WTC11 (cell line): ENCODE data around the gene HECTD4. TPM values are rescaled to one million over a fixed set of nuclear protein-coding genes. Genes with fewer than 3 reads are reported as not detected.
A peak's percentile ranks its signal among the peaks of the same experiment; 100 is the strongest.

ENCODE experiments used
- ATAC-seq: fragments of 200-7000 bp; cut with Tn5 transposase; 2 replicates; pipeline ENCODE4 v1.10.0; 2021; ENCODE audit warnings: mild to moderate bottlenecking, moderate library complexity
- CTCF ChIA-PET: fragments of 300-600 bp; sonication (Branson Sonifier 250); formaldehyde crosslinking; loops from one replicate; lab custom pipeline; 2021; ENCODE audit warnings: antibody characterized with exemption; lab: Charles Lee
- POLR2A ChIA-PET: fragments of 350-600 bp; sonication (Branson Sonifier 250); formaldehyde crosslinking; loops from one replicate; lab custom pipeline; 2021; ENCODE audit warnings: antibody characterized with exemption; lab: Charles Lee
- DNase-seq: peaks from one replicate; pipeline ENCODE4 v3.0.0; 2021; ENCODE audit warnings: low spot score
- H3K27ac Mint-ChIP-seq: 2 replicates; pipeline ENCODE4 v1.8.0; 2021; ENCODE audit warnings: mixed read lengths
- H3K27me3 Mint-ChIP-seq: 2 replicates; pipeline ENCODE4 v1.8.0; 2021; ENCODE audit warnings: low read depth, mild to moderate bottlenecking, moderate library complexity, mixed read lengths
- H3K36me3 Mint-ChIP-seq: 2 replicates; pipeline ENCODE4 v1.8.0; 2021; ENCODE audit warnings: mixed read lengths
- H3K4me1 Mint-ChIP-seq: 2 replicates; pipeline ENCODE4 v1.8.0; 2022; ENCODE audit warnings: mixed read lengths
- H3K4me3 Mint-ChIP-seq: 2 replicates; pipeline ENCODE4 v1.8.0; 2021; ENCODE audit warnings: mild to moderate bottlenecking, moderate library complexity, mixed read lengths
- H3K9me3 Mint-ChIP-seq: 2 replicates; pipeline ENCODE4 v1.8.0; 2021; ENCODE audit warnings: mixed read lengths
- AFF4 ChIP-seq: sonication (generic); formaldehyde crosslinking; IDR thresholded peaks from 2 replicates; pipeline ENCODE4 v1.8.1; 2023; ENCODE audit warnings: mild to moderate bottlenecking, missing genetic modification reagents, borderline replicate concordance
- ARID4B ChIP-seq: sonication (generic); formaldehyde crosslinking; IDR thresholded peaks from 2 replicates; pipeline ENCODE4 v1.8.0; 2023; ENCODE audit warnings: missing genetic modification reagents, mild to moderate bottlenecking, borderline replicate concordance
- ATF3 ChIP-seq: sonication (generic); formaldehyde crosslinking; conservative IDR thresholded peaks from 2 replicates; pipeline ENCODE4 v1.8.1; 2022; ENCODE audit warnings: mild to moderate bottlenecking, missing genetic modification reagents
- HMGA2 ChIP-seq: fragments of 250-450 bp; sonication (Bioruptor Pico); IDR thresholded peaks from 2 replicates; pipeline ENCODE4 v1.4.0; 2021; ENCODE audit warnings: mild to moderate bottlenecking, moderate library complexity
- JAZF1 ChIP-seq: fragments of 250-450 bp; sonication (Bioruptor Pico); IDR thresholded peaks from 2 replicates; pipeline ENCODE4 v1.9.0; 2021; ENCODE audit warnings: moderate library complexity, mild to moderate bottlenecking, inconsistent platforms
- OVOL2 ChIP-seq: fragments of 250-450 bp; sonication (Bioruptor Pico); IDR thresholded peaks from 2 replicates; pipeline ENCODE4 v1.9.0; 2021; ENCODE audit warnings: mild to moderate bottlenecking, borderline replicate concordance
- TEAD4 ChIP-seq: sonication (generic); formaldehyde crosslinking; IDR thresholded peaks from 2 replicates; pipeline ENCODE4 v1.8.0; 2022; ENCODE audit warnings: mild to moderate bottlenecking, missing genetic modification reagents
- ZNF121 ChIP-seq: sonication (generic); formaldehyde crosslinking; IDR thresholded peaks from 2 replicates; pipeline ENCODE4 v1.8.0; 2023; ENCODE audit warnings: missing genetic modification reagents
- ZNF263 ChIP-seq: sonication (generic); formaldehyde crosslinking; IDR thresholded peaks from 2 replicates; pipeline ENCODE4 v1.8.1; 2022; ENCODE audit warnings: low read depth, mild to moderate bottlenecking, moderate library complexity, missing genetic modification reagents
- ZNF317 ChIP-seq: sonication (generic); formaldehyde crosslinking; IDR thresholded peaks from 2 replicates; pipeline ENCODE4 v1.8.1; 2023; ENCODE audit warnings: low read depth, mild to moderate bottlenecking, moderate library complexity, missing genetic modification reagents, borderline replicate concordance
- ZNF416 ChIP-seq: fragments of 250-450 bp; sonication (Bioruptor Pico); IDR thresholded peaks from 2 replicates; pipeline ENCODE4 v1.9.0; 2021; ENCODE audit warnings: mild to moderate bottlenecking, inconsistent platforms
- ZNF512 ChIP-seq: sonication (generic); formaldehyde crosslinking; IDR thresholded peaks from 2 replicates; pipeline ENCODE4 v1.8.1; 2022; ENCODE audit warnings: missing genetic modification reagents, borderline replicate concordance
- total RNA-seq: library from RNA; stranded (reverse); gene quantifications from 3 replicates; pipeline ENCODE4 v1.2.3, GENCODE V29; 2021
- TF ChIP-seq, protein P1 (sequence below): sonication (generic); formaldehyde crosslinking; IDR thresholded peaks from 2 replicates; pipeline ENCODE4 v1.8.1; 2022; ENCODE audit warnings: mild to moderate bottlenecking, moderate library complexity, missing genetic modification reagents
- TF ChIP-seq, protein P2 (sequence below): sonication (generic); formaldehyde crosslinking; IDR thresholded peaks from 2 replicates; pipeline ENCODE4 v1.8.1; 2023; ENCODE audit warnings: mild to moderate bottlenecking, missing genetic modification reagents
- TF ChIP-seq, protein P3 (sequence below): fragments of 250-450 bp; sonication (Bioruptor Pico); IDR thresholded peaks from 2 replicates; pipeline ENCODE4 v1.9.0; 2021; ENCODE audit warnings: mild to moderate bottlenecking

The HECTD4 gene
- total RNA-seq, 1 experiment from 2014 or later = 31.7 TPM

GRCh38 chr12:112381406-112381882 lies 787 bp downstream of the HECTD4 start:
- peak; percentile 20 for ATAC-seq
- DNase-seq = no peak
- ChIA-PET CTCF (interaction anchor here (1.2 kb wide), 1 partner anchor 183 kb away, joined by 13 read pairs; no protein-coding TSS in a partner anchor), POLR2A (interaction anchor here (0.5 to 0.7 kb wide), 2 partner anchors 46 to 228 kb away, joined by 3 read pairs; no protein-coding TSS in a partner anchor)
- peak overlapping the region; percentile 95 for H3K27ac Mint-ChIP-seq
- no peaks in the 10 kb centered on the region for H3K27me3 Mint-ChIP-seq
- H3K36me3 Mint-ChIP-seq = no peaks in the 10 kb centered on the region; the same call in 1 of the 2 replicates
- H3K4me3 Mint-ChIP-seq = peak overlapping the region; percentile 98
- TF ChIP-seq ARID4B (0 out of 2 replicates have a peak, but pooled peaks have one; percentile 31), ZNF263 (CRISPR knock-in tag) (no peak), ZNF512 (CRISPR knock-in tag) (no peak), JAZF1 (no peak), ZNF317 (CRISPR knock-in tag) (no peak), ZNF121 (CRISPR knock-in tag) (peak; percentile 5; the same call in 1 of the 2 replicates), TEAD4 (CRISPR knock-in tag) (no peak), OVOL2 (CRISPR knock-in tag) (no peak)
- TF ChIP-seq, protein P1, sequence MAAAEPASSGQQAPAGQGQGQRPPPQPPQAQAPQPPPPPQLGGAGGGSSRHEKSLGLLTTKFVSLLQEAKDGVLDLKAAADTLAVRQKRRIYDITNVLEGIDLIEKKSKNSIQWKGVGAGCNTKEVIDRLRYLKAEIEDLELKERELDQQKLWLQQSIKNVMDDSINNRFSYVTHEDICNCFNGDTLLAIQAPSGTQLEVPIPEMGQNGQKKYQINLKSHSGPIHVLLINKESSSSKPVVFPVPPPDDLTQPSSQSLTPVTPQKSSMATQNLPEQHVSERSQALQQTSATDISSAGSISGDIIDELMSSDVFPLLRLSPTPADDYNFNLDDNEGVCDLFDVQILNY (CRISPR knock-in tag) = no peak
- H3K9me3 Mint-ChIP-seq = peaks cover 3% of the 10 kb centered on the region; the same call in 1 of the 2 replicates
- H3K4me1 Mint-ChIP-seq = peaks cover 16% of the 10 kb centered on the region

DNA sequence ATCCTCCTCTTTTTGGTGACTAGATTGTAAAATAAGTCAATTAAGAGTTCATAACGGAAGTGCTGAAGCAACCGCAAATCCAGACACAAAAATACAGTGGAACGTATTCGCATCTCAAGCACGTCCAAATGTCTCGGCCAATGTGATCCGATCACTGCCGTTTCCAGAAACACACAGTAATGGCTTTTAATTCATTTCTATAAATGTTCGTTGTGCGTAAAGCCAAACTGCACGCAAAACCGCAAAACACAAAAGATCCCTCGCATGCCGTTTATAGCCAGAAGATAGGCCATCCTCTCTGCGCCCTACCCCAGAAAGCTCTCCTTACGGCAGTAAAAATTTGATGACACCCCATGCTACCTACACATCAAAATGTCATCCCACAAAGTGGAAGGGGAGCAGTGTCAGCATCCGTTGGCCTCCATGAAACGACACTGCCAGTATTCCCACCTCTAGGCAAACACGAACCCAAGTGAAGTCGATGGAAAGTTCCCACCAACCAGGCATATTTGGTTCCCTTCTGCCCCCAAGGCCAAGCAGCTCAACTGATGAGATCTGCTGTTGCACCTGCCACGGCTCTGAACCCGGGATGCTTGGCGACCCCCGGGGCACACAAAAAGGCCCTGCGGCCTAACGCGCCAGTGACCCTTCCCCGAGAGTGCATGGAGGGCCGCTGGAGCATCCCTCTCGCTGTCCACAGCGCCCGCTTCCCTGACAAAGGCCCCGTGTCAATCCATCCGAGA lies 1.4 kb downstream of the HECTD4 start:
- no peaks in the 10 kb centered on the region; the same call in 1 of the 2 replicates for H3K36me3 Mint-ChIP-seq
- peak overlapping the region; percentile 98 for H3K4me3 Mint-ChIP-seq
- no peaks in the 10 kb centered on the region for H3K27me3 Mint-ChIP-seq
- H3K9me3 Mint-ChIP-seq = peaks cover 4% of the 10 kb centered on the region; the same call in 1 of the 2 replicates
- TF ChIP-seq ATF3 (no peak), ZNF317 (CRISPR knock-in tag) (0 out of 2 replicates have a peak, but pooled peaks have one; percentile 24)
- H3K27ac Mint-ChIP-seq = peak overlapping the region; percentile 95
- no peak for ATAC-seq
- POLR2A ChIA-PET = interaction anchor here (0.7 kb wide), 1 partner anchor 227 kb away, joined by 3 read pairs; no protein-coding TSS in a partner anchor
- peak; percentile 36 for DNase-seq
- CTCF ChIA-PET = interaction anchor here (1.2 kb wide), 1 partner anchor 183 kb away, joined by 13 read pairs; no protein-coding TSS in a partner anchor
- peaks cover 15% of the 10 kb centered on the region for H3K4me1 Mint-ChIP-seq

DNA sequence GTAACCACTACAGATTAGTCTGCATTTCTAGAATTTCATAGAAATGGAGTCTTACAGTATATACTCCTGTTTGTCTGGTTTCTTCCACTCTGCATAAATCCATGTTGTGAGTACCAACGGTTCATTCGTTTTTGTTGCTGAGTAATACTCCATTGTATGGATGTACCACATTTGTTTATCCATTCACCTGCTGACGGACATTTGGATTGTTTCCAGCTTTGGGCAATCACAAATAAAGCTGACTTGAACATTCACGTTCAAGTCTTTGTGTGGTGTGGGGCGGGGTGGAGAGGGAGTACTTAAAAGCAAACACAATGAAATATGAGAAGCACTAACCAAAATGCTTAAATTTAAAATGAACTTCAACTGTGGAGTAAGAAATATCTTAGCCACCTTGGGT lies 7.1 kb downstream of the HECTD4 start:
- CTCF ChIA-PET = no interaction called here
- H3K27ac Mint-ChIP-seq = no peak overlapping the region; the same call in 1 of the 2 replicates
- no peaks in the 10 kb centered on the region for H3K27me3 Mint-ChIP-seq
- H3K4me1 Mint-ChIP-seq = peaks cover 9% of the 10 kb centered on the region; the same call in 1 of the 2 replicates
- ATAC-seq = no peak
- H3K4me3 Mint-ChIP-seq = no peak overlapping the region
- H3K9me3 Mint-ChIP-seq = peaks cover 9% of the 10 kb centered on the region
- no peak for DNase-seq
- POLR2A ChIA-PET = no interaction called here
- H3K36me3 Mint-ChIP-seq = no peaks in the 10 kb centered on the region
- TF ChIP-seq, protein P2, sequence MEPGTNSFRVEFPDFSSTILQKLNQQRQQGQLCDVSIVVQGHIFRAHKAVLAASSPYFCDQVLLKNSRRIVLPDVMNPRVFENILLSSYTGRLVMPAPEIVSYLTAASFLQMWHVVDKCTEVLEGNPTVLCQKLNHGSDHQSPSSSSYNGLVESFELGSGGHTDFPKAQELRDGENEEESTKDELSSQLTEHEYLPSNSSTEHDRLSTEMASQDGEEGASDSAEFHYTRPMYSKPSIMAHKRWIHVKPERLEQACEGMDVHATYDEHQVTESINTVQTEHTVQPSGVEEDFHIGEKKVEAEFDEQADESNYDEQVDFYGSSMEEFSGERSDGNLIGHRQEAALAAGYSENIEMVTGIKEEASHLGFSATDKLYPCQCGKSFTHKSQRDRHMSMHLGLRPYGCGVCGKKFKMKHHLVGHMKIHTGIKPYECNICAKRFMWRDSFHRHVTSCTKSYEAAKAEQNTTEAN (CRISPR knock-in tag) = no peak
- TF ChIP-seq ZNF416 (no peak), HMGA2 (no peak), AFF4 (CRISPR knock-in tag) (no peak)
- TF ChIP-seq, protein P3, sequence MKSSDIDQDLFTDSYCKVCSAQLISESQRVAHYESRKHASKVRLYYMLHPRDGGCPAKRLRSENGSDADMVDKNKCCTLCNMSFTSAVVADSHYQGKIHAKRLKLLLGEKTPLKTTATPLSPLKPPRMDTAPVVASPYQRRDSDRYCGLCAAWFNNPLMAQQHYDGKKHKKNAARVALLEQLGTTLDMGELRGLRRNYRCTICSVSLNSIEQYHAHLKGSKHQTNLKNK (CRISPR knock-in tag) = no peak
